HG02798 (cell line): ENCODE measurements around the gene APEH.

Experiments used
- ATAC-seq: cut with Tn5 transposase; IDR thresholded peaks from one replicate; pipeline ENCODE4 v1.9.1; 2021; ENCODE audit warnings: mild to moderate bottlenecking; ENCODE audit not compliant: unreplicated experiment, poor library complexity

Gene APEH

GRCh38 chr3:49649576-49649975 lies 24.6 kb upstream of the APEH start:
- no peak for ATAC-seq

GRCh38 chr3:49650177-49650576 lies 24.0 kb upstream of the APEH start:
- no peak for ATAC-seq

GRCh38 chr3:49650637-49651036 lies 23.5 kb upstream of the APEH start:
- ATAC-seq = no peak

- no peak for ATAC-seq
These were observed 21.8 kb upstream of the APEH start for GRCh38 chr3:49652218-49652902.

- ATAC-seq = no peak
These were observed 21.2 kb upstream of the APEH start for GRCh38 chr3:49652903-49653415.

- ATAC-seq = no peak
These were observed 20.5 kb upstream of the APEH start for GRCh38 chr3:49653621-49654020.

GRCh38 chr3:49654176-49654825 lies 19.9 kb upstream of the APEH start:
- no peak for ATAC-seq

- ATAC-seq = no peak
These were observed 19.1 kb upstream of the APEH start for GRCh38 chr3:49654955-49655556.

GRCh38 chr3:49655731-49656285 lies 18.3 kb upstream of the APEH start:
- ATAC-seq = no peak

GRCh38 chr3:49656541-49657112 lies 17.5 kb upstream of the APEH start:
- ATAC-seq = no peak

GRCh38 chr3:49657208-49657915 lies 16.8 kb upstream of the APEH start:
- ATAC-seq = no peak

GRCh38 chr3:49658711-49659110 lies 15.4 kb upstream of the APEH start:
- ATAC-seq = no peak

- ATAC-seq = no peak
These were observed 14.4 kb upstream of the APEH start for GRCh38 chr3:49659756-49660155.

GRCh38 chr3:49661281-49661680 lies 12.9 kb upstream of the APEH start:
- no peak for ATAC-seq

- ATAC-seq = no peak
These were observed 12.1 kb upstream of the APEH start for GRCh38 chr3:49662021-49662420.

- no peak for ATAC-seq
These were observed 11.3 kb upstream of the APEH start for GRCh38 chr3:49662720-49663413.

- ATAC-seq = no peak
These were observed 10.3 kb upstream of the APEH start for GRCh38 chr3:49663831-49664230.

GRCh38 chr3:49664300-49664699 lies 9.9 kb upstream of the APEH start:
- no peak for ATAC-seq

GRCh38 chr3:49665822-49666519 lies 8.2 kb upstream of the APEH start:
- no peak for ATAC-seq
